ENCODE results near the gene ATP6V0B. TPM values are rescaled to one million over a fixed set of nuclear protein-coding genes. Genes with fewer than 3 reads are reported as not detected.

ATP6V0B gene
- total and polyA plus RNA-seq, 2 of the 4 experiments (the other 2 are of a cell fraction), result 72.1 to 169 TPM

DNA sequence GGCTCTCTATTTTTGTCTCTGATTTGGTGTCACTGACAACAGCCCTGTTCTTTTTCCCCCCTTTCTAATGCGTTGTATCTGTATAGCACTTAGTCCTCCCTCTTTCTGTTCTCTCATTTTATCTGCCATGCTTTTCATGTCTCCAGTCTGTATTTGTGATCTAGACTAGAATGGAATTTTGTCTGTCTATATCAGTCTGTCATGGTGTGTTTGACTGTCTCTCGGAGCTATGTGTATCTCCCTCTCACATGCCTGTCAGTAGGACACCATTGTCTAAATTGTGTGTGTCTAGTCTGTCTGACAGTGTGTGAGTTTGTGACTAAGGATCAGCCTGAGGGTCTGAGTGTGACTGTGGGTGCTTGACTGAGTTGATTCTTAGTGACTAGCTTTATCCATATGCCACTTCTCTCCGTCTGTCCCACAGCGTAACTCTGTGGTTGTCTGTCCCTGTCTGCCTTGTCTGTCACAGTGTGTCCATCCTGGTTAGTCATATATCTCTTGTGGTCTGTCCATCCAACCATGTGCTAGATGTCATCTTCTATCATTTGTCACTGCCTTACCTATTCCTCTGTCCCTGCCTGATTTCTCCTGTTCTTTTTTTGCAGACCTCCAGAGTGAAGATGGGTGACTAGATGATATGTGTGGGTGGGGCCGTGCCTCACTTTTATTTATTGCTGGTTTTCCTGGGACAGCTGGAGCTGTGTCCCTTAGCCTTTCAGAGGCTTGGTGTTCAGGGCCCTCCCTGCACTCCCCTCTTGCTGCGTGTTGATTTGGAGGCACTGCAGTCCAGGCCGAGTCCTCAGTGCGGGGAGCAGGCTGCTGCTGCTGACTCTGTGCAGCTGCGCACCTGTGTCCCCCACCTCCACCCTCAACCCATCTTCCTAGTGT, 2.9 kb downstream of the ATP6V0B start:
- no TSS peak for BruUV-seq (replicated peaks)
- DNase-seq (no peak), ATAC-seq (ENCODE audit: low read depth) (no peak)
- Histone ChIP-seq H3K4me2 (ENCODE audit: low read depth, low read length) (no peak overlapping the region), H2BK5ac (ENCODE audit: low read depth, low read length, poor library complexity, severe bottlenecking) (no peak overlapping the region), H3K27me3 (ENCODE audit: control insufficient read depth, insufficient read depth, low read length) (no peaks in the 10 kb centered on the region), H2BK20ac (ENCODE audit: low read depth, low read length) (no peak overlapping the region), H3K18ac (ENCODE audit: low read depth, low read length) (no peak overlapping the region), H3K9ac (ENCODE audit: low read depth, low read length) (no peak overlapping the region), H3K9me3 (ENCODE audit: control insufficient read depth, insufficient read depth, low read length) (no peaks in the 10 kb centered on the region), H3K79me1 (ENCODE audit: low read depth in 1 of 2, low read length in 2 of 2) (peaks cover 43 to 70% of the 10 kb centered on the region in 2 experiments; a peak in 3 of 4 replicates), H4K8ac (ENCODE audit: low read depth in 2 of 2, low read length in 2 of 2) (no peak overlapping the region), H3K4ac (ENCODE audit: low read depth, low read length) (no peak overlapping the region), H3K23ac (ENCODE audit: low read depth, low read length) (no peak overlapping the region), H3K4me1 (ENCODE audit: control insufficient read depth, insufficient read depth, low read length) (peaks cover 23% of the 10 kb centered on the region), H2AFZ (replicated peaks; ENCODE audit: low read length, poor library complexity) (no peak overlapping the region), H3K36me3 (ENCODE audit: control insufficient read depth, insufficient read depth, low read length) (peaks cover 30% of the 10 kb centered on the region), H3K56ac (ENCODE audit: extremely low read depth, insufficient read depth, low read length) (no peak overlapping the region), H3K4me3 (ENCODE audit: insufficient read depth, low read depth, low read length) (no peak overlapping the region), H2AK5ac (ENCODE audit: low read depth, low read length) (no peak overlapping the region), H4K5ac (ENCODE audit: low read depth, low read length) (no peak overlapping the region), H2BK15ac (ENCODE audit: low read depth, low read length) (no peak overlapping the region), H2AK9ac (replicated peaks; ENCODE audit: low read depth, low read length, poor library complexity) (peak overlapping the region; percentile 21), H3K14ac (replicated peaks; ENCODE audit: low read depth, low read length) (no peak overlapping the region), H2BK120ac (ENCODE audit: low read depth, low read length) (no peak overlapping the region), H3K9me1 (ENCODE audit: insufficient read depth, low read length) (peaks cover 42% of the 10 kb centered on the region), H3K27ac (ENCODE audit: insufficient read depth, low read length) (no peak overlapping the region), H4K20me1 (ENCODE audit: insufficient read depth, low read length) (peaks cover 41% of the 10 kb centered on the region), H4K91ac (ENCODE audit: insufficient read depth, low read depth, low read length) (no peak overlapping the region)
- ChIA-PET CTCF (no interaction called here), POLR2A (ENCODE audit: unreplicated experiment) (no interaction called here)
- intact Hi-C loops (cut with micrococcal nuclease) (no loop called here), dilution Hi-C loops (cut with HindIII; ENCODE audit: low sequenced_read_pairs, unreplicated experiment) (no loop called here), in situ Hi-C loops (cut with MboI; ENCODE audit: low sequenced_read_pairs) (no loop called here)
- TF ChIP-seq CEBPB (IDR thresholded peaks at IDR 0.05; ENCODE audit: low read depth, low read length), result no peak
- no peak for TF ChIP-seq RFX5 (IDR thresholded peaks at IDR 0.05; ENCODE audit: low read depth, low read length)
- TF ChIP-seq MXI1 (IDR thresholded peaks at IDR 0.05; ENCODE audit: borderline replicate concordance, low read depth, low read length), result no peak
- no peak for TF ChIP-seq MAZ (IDR thresholded peaks at IDR 0.05; ENCODE audit: borderline replicate concordance, low read depth, low read length)
- no peak for TF ChIP-seq RCOR1 (IDR thresholded peaks at IDR 0.05; ENCODE audit: insufficient replicate concordance, low read length)
- TF ChIP-seq, protein P1, sequence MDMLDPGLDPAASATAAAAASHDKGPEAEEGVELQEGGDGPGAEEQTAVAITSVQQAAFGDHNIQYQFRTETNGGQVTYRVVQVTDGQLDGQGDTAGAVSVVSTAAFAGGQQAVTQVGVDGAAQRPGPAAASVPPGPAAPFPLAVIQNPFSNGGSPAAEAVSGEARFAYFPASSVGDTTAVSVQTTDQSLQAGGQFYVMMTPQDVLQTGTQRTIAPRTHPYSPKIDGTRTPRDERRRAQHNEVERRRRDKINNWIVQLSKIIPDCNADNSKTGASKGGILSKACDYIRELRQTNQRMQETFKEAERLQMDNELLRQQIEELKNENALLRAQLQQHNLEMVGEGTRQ (IDR thresholded peaks at IDR 0.05; ENCODE audit: low read depth, low read length), result no peak
- TF ChIP-seq, protein P2, sequence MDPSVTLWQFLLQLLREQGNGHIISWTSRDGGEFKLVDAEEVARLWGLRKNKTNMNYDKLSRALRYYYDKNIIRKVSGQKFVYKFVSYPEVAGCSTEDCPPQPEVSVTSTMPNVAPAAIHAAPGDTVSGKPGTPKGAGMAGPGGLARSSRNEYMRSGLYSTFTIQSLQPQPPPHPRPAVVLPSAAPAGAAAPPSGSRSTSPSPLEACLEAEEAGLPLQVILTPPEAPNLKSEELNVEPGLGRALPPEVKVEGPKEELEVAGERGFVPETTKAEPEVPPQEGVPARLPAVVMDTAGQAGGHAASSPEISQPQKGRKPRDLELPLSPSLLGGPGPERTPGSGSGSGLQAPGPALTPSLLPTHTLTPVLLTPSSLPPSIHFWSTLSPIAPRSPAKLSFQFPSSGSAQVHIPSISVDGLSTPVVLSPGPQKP (IDR thresholded peaks at IDR 0.05; ENCODE audit: borderline replicate concordance, low read depth, low read length), result no peak
- no peak for TF ChIP-seq SMC3 (IDR thresholded peaks at IDR 0.05; ENCODE audit: low read depth, low read length)
- TF ChIP-seq BHLHE40 (IDR thresholded peaks at IDR 0.05; ENCODE audit: low read depth, low read length), result no peak
- TF ChIP-seq POLR2A (IDR thresholded peaks at IDR 0.05; ENCODE audit: low read depth, low read length), result no peak
- no peak for TF ChIP-seq FOS (IDR thresholded peaks at IDR 0.05; ENCODE audit: low read depth, low read length)
- no peak for TF ChIP-seq CHD1 (IDR thresholded peaks at IDR 0.05; ENCODE audit: low read depth, low read length)
- no peak for TF ChIP-seq MAFK (IDR thresholded peaks at IDR 0.05; ENCODE audit: low read depth, low read length)
- TF ChIP-seq, protein P3, sequence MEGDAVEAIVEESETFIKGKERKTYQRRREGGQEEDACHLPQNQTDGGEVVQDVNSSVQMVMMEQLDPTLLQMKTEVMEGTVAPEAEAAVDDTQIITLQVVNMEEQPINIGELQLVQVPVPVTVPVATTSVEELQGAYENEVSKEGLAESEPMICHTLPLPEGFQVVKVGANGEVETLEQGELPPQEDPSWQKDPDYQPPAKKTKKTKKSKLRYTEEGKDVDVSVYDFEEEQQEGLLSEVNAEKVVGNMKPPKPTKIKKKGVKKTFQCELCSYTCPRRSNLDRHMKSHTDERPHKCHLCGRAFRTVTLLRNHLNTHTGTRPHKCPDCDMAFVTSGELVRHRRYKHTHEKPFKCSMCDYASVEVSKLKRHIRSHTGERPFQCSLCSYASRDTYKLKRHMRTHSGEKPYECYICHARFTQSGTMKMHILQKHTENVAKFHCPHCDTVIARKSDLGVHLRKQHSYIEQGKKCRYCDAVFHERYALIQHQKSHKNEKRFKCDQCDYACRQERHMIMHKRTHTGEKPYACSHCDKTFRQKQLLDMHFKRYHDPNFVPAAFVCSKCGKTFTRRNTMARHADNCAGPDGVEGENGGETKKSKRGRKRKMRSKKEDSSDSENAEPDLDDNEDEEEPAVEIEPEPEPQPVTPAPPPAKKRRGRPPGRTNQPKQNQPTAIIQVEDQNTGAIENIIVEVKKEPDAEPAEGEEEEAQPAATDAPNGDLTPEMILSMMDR (conservative IDR thresholded peaks at IDR 0.05; ENCODE audit: low read depth, low read length), result no peak
- WGBS, 2 experiments (ENCODE audit: extremely low coverage in 2 of 2, insufficient read length in 1 of 2), result 79% methylated on average over 2 of the region's 9 CpGs; no CpG with 5 or more reads in 1 of the 2 experiments

All from IMR-90 (cell line).